HepG2 (cell line): ENCODE results near the gene TCAP. TPM values are rescaled to one million over a fixed set of nuclear protein-coding genes. Genes with fewer than 3 reads are reported as not detected.

Source experiments
- CBX1 ChIP-seq: IDR thresholded peaks from one replicate; pipeline ENCODE4 v1.6.1; 2016; ENCODE audit warnings: antibody characterized with exemption, low read depth
- CREB1 ChIP-seq, 2 experiments: fragments of 450-650 bp in 1 of 2; IDR thresholded peaks; 2 replicates each; pipeline ENCODE4 v1.6.1; 2016 to 2017; ENCODE audit warnings: control low read depth in 1 of 2, mild to moderate bottlenecking in 1 of 2, missing compliant biosample characterization in 1 of 2, missing genetic modification characterization in 1 of 2
- GATAD2A ChIP-seq: IDR thresholded peaks from 2 replicates; pipeline ENCODE4 v1.6.1; 2016
- GTF2F1 ChIP-seq: fragments of 150-350 bp; IDR thresholded peaks from 2 replicates; pipeline ENCODE4 v1.6.1; 2014; ENCODE audit warnings: low read length
- HMGXB3 ChIP-seq: sonication (generic); formaldehyde crosslinking; IDR thresholded peaks from 2 replicates; pipeline ENCODE4 v1.4.0; 2020; ENCODE audit warnings: missing genetic modification reagents, borderline replicate concordance
- HNF1A ChIP-seq, 2 experiments: sonication (generic) in 1 of 2; formaldehyde crosslinking in 1 of 2; IDR thresholded peaks; 2 replicates each; pipeline versions ENCODE4 v1.4.0 to v1.6.1; 2016 to 2020; ENCODE audit warnings: borderline replicate concordance in 1 of 2, low read depth in 1 of 2, mild to moderate bottlenecking in 1 of 2, missing genetic modification reagents in 1 of 2
- HOMEZ ChIP-seq: IDR thresholded peaks from 2 replicates; pipeline ENCODE4 v1.6.1; 2016; ENCODE audit warnings: low read depth
- MED1 ChIP-seq: sonication (generic); formaldehyde crosslinking; IDR thresholded peaks from 2 replicates; pipeline ENCODE4 v1.4.0; 2020; ENCODE audit warnings: missing genetic modification reagents
- MLLT10 ChIP-seq: sonication (generic); formaldehyde crosslinking; IDR thresholded peaks from 2 replicates; pipeline ENCODE4 v1.4.0; 2020; ENCODE audit warnings: missing genetic modification reagents
- MXI1 ChIP-seq: IDR thresholded peaks from 3 replicates; pipeline ENCODE4 v1.6.1; 2012; ENCODE audit warnings: low read depth, low read length, inconsistent platforms, borderline replicate concordance
- PHF20 ChIP-seq: sonication (generic); formaldehyde crosslinking; IDR thresholded peaks from 2 replicates; pipeline ENCODE4 v1.5.0; 2020; ENCODE audit warnings: mild to moderate bottlenecking, missing genetic modification reagents
- PHF21A ChIP-seq: sonication (generic); formaldehyde crosslinking; IDR thresholded peaks from 2 replicates; pipeline ENCODE4 v1.5.0; 2020; ENCODE audit warnings: mild to moderate bottlenecking, missing genetic modification reagents
- ZGPAT ChIP-seq: IDR thresholded peaks from 2 replicates; pipeline ENCODE4 v1.6.1; 2016; ENCODE audit warnings: mild to moderate bottlenecking
- ZNF121 ChIP-seq: sonication (generic); formaldehyde crosslinking; IDR thresholded peaks from 2 replicates; pipeline ENCODE4 v1.5.0; 2020; ENCODE audit warnings: mild to moderate bottlenecking, missing genetic modification reagents
- ZNF264 ChIP-seq: sonication (generic); formaldehyde crosslinking; IDR thresholded peaks from 2 replicates; pipeline ENCODE4 v1.4.0; 2020; ENCODE audit warnings: missing genetic modification reagents
- ZNF484 ChIP-seq: sonication (generic); formaldehyde crosslinking; IDR thresholded peaks from 2 replicates; pipeline ENCODE4 v1.5.1; 2020; ENCODE audit warnings: mild to moderate bottlenecking, low read depth, missing genetic modification reagents, borderline replicate concordance
- ZNF557 ChIP-seq: sonication (generic); formaldehyde crosslinking; IDR thresholded peaks from 2 replicates; pipeline ENCODE4 v1.4.0; 2020; ENCODE audit warnings: missing genetic modification reagents
- ZNF660 ChIP-seq: sonication (generic); formaldehyde crosslinking; IDR thresholded peaks from 2 replicates; pipeline ENCODE4 v1.5.1; 2020; ENCODE audit warnings: mild to moderate bottlenecking, low read depth, missing genetic modification reagents, borderline replicate concordance
- polyA plus RNA-seq, 8 experiments: library from polyadenylated mRNA; depleted of rRNA in 3 of 8; stranded (reverse) in 7 of 8; unstranded in 1 of 8; fragments of >200 nt; fragmentation: Illumina TruSeq in 4 of 8; extraction: Trizol in 4 of 8; gene quantifications; 2 replicates each; pipeline versions ENCODE4 v1.2.1 to v1.2.3, GENCODE V29; 2011 to 2016; ENCODE audit warnings: low read depth in 4 of 8, missing spikeins in 1 of 8, mixed read lengths in 1 of 8; ENCODE audit not compliant: insufficient read depth in 1 of 8
- total RNA-seq, 5 experiments: library from RNA; depleted of rRNA; stranded (reverse); fragments of >200 nt; fragmentation: Illumina TruSeq; extraction: Trizol; gene quantifications; 2 replicates each; pipeline ENCODE4 v1.2.3, GENCODE V29; 2016; ENCODE audit warnings: low read depth in 1 of 5

Gene TCAP
- total and polyA plus RNA-seq, 2 of the 13 experiments (the other 11 are each of a cell fraction or from before 2014, with no cell fraction given) = 0.24 to 0.65 TPM

GRCh38 chr17:39674702-39675389 is 9.7 kb downstream of the TCAP start (continued):
- TF ChIP-seq HOMEZ = no peak
- no peak for TF ChIP-seq GTF2F1
- peak; percentile 89 for TF ChIP-seq ZGPAT (CRISPR knock-in tag)
- no peak for TF ChIP-seq MLLT10
- TF ChIP-seq HNF1A (IDR thresholded peaks at IDR 0.05; ENCODE audit: low read depth) = peak; percentile 70
- TF ChIP-seq HNF1A (CRISPR knock-in tag; IDR thresholded peaks at IDR 0.05; ENCODE audit: borderline replicate concordance) = peak; percentile 75; the same call in 1 of the 2 replicates
- peak; percentile 87 for TF ChIP-seq GATAD2A (CRISPR knock-in tag)
- TF ChIP-seq ZNF557 = no peak
- TF ChIP-seq CBX1 = no peak
- TF ChIP-seq CREB1 (IDR thresholded peaks at IDR 0.05) = no peak
- no peak for TF ChIP-seq CREB1 (CRISPR knock-in tag; IDR thresholded peaks at IDR 0.05)
- TF ChIP-seq PHF21A (CRISPR knock-in tag) = peak; percentile 86
- TF ChIP-seq HMGXB3 = no peak
- peak; percentile 79 for TF ChIP-seq MED1 (CRISPR knock-in tag)
- peak; percentile 53 for TF ChIP-seq PHF20 (CRISPR knock-in tag)
- no peak for TF ChIP-seq ZNF484 (CRISPR knock-in tag)
- TF ChIP-seq ZNF660 (CRISPR knock-in tag) = no peak
- TF ChIP-seq ZNF121 (CRISPR knock-in tag) = no peak
- peak; percentile 50; the same call in 1 of the 2 replicates for TF ChIP-seq ZNF264 (CRISPR knock-in tag)
- TF ChIP-seq MXI1 = peak; percentile 25; the same call in 1 of the 3 replicates
